Uterus (tissue), 2 donors: ENCODE measurements around the gene TIMP3.

ENCODE experiments used
- POLR2A ChIP-seq, 2 donors: fragments of 450-650 bp; IDR thresholded peaks; one replicate each; pipeline ENCODE4 v1.6.1; 2016; ENCODE audit warnings: antibody characterized with exemption in 2 of 2, mild to moderate bottlenecking in 1 of 2, moderate library complexity in 1 of 2
- TF ChIP-seq, protein P1 (sequence below), 4 experiments: fragments of 200-600 bp in 2 of 4; fragments of 450-650 bp in 2 of 4; sonication (generic) in 2 of 4; IDR thresholded peaks; one replicate each; pipeline ENCODE4 v1.5.1; 2016 to 2019; ENCODE audit warnings: antibody characterized with exemption in 4 of 4, mild to moderate bottlenecking in 2 of 4, moderate library complexity in 1 of 4

DNA sequence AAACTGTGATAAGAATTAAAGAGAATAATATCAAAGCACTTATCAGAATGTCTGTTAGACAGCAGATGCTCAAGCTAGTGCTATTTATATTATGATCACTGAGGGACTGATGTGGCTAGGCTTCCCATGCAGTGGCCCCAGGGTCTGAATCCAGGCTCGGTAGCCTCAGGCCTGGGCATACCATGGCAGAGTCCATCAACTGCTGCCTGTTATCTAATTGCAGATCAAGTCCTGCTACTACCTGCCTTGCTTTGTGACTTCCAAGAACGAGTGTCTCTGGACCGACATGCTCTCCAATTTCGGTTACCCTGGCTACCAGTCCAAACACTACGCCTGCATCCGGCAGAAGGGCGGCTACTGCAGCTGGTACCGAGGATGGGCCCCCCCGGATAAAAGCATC is 57.5 kb downstream of the TIMP3 start:
- TF ChIP-seq, protein P1, sequence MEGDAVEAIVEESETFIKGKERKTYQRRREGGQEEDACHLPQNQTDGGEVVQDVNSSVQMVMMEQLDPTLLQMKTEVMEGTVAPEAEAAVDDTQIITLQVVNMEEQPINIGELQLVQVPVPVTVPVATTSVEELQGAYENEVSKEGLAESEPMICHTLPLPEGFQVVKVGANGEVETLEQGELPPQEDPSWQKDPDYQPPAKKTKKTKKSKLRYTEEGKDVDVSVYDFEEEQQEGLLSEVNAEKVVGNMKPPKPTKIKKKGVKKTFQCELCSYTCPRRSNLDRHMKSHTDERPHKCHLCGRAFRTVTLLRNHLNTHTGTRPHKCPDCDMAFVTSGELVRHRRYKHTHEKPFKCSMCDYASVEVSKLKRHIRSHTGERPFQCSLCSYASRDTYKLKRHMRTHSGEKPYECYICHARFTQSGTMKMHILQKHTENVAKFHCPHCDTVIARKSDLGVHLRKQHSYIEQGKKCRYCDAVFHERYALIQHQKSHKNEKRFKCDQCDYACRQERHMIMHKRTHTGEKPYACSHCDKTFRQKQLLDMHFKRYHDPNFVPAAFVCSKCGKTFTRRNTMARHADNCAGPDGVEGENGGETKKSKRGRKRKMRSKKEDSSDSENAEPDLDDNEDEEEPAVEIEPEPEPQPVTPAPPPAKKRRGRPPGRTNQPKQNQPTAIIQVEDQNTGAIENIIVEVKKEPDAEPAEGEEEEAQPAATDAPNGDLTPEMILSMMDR (IDR thresholded peaks at IDR 0.05), result no peak
- TF ChIP-seq POLR2A (IDR thresholded peaks at IDR 0.05), result no peak
